GM12878 (cell line): Measurements from ENCODE around the gene FAM227A. TPM values are rescaled to one million over a fixed set of nuclear protein-coding genes. Genes with fewer than 3 reads are reported as not detected.

ENCODE experiments used
- ASH2L ChIP-seq: fragments of 300-600, 200-600 bp; sonication (generic); IDR thresholded peaks from 2 replicates; pipeline ENCODE4 v1.6.1; 2017; ENCODE audit warnings: low read depth, mild to moderate bottlenecking, borderline replicate concordance
- CREB1 ChIP-seq: IDR thresholded peaks from 2 replicates; pipeline ENCODE4 v1.6.1; 2012; ENCODE audit warnings: low read depth, mild to moderate bottlenecking, inconsistent platforms
- EED ChIP-seq: sonication (generic); IDR thresholded peaks from 2 replicates; pipeline ENCODE4 v1.6.1; 2016; ENCODE audit warnings: antibody characterized with exemption, low read depth
- ETV6 ChIP-seq, 2 experiments: fragments of 450-650 bp in 1 of 2; IDR thresholded peaks in 1 of 2; conservative IDR thresholded peaks in 1 of 2; 2 replicates each; pipeline ENCODE4 v1.6.1; 2014; ENCODE audit warnings: antibody characterized with exemption in 1 of 2, borderline replicate concordance in 1 of 2, low read depth in 1 of 2, mild to moderate bottlenecking in 1 of 2, moderate library complexity in 1 of 2
- HCFC1 ChIP-seq: fragments of 150-350 bp; IDR thresholded peaks from 2 replicates; pipeline ENCODE4 v1.6.1; 2014; ENCODE audit warnings: low read length
- HDGF ChIP-seq: fragments of 450-650 bp; IDR thresholded peaks from 2 replicates; pipeline ENCODE4 v1.6.1; 2016; ENCODE audit warnings: antibody characterized with exemption
- IRF5 ChIP-seq: fragments of 450-650 bp; IDR thresholded peaks from 2 replicates; pipeline ENCODE4 v1.6.1; 2017; ENCODE audit warnings: borderline replicate concordance
- KDM1A ChIP-seq: fragments of 200-600 bp; sonication (generic); IDR thresholded peaks from 2 replicates; pipeline ENCODE4 v1.6.1; 2016; ENCODE audit warnings: borderline replicate concordance
- MAX ChIP-seq: IDR thresholded peaks from 2 replicates; pipeline ENCODE4 v1.6.1; 2012; ENCODE audit warnings: low read depth, low read length, improper control_type of control experiment
- MEF2A ChIP-seq: IDR thresholded peaks from 2 replicates; pipeline ENCODE4 v1.6.1; 2011; ENCODE audit warnings: low read depth, mild to moderate bottlenecking, low read length, moderate library complexity; ENCODE audit not compliant: insufficient read depth
- MXI1 ChIP-seq: fragments of 150-350 bp; IDR thresholded peaks from 2 replicates; pipeline ENCODE4 v1.6.1; 2011; ENCODE audit warnings: low read depth, mild to moderate bottlenecking, inconsistent platforms, low read length, improper control_type of control experiment
- POLR2A ChIP-seq: IDR thresholded peaks from 2 replicates; pipeline ENCODE4 v1.6.1; 2011; ENCODE audit warnings: low read depth, mild to moderate bottlenecking, low read length
- RAD51 ChIP-seq: fragments of 450-650 bp; IDR thresholded peaks from 2 replicates; pipeline ENCODE4 v1.6.1; 2016; ENCODE audit warnings: moderate library complexity, mild to moderate bottlenecking, inconsistent platforms
- SIN3A ChIP-seq: IDR thresholded peaks from 2 replicates; pipeline ENCODE4 v1.6.1; 2012; ENCODE audit warnings: low read depth, low read length, improper control_type of control experiment
- SKIL ChIP-seq: fragments of 450-650 bp; IDR thresholded peaks from 2 replicates; pipeline ENCODE4 v1.6.1; 2017; ENCODE audit warnings: mild to moderate bottlenecking, low read depth, inconsistent platforms; ENCODE audit not compliant: poor library complexity, severe bottlenecking
- SREBF2 ChIP-seq: IDR thresholded peaks from 2 replicates; pipeline ENCODE4 v1.6.1; 2012; ENCODE audit warnings: mild to moderate bottlenecking, low read length
- STAT3 ChIP-seq: IDR thresholded peaks from 2 replicates; pipeline ENCODE4 v1.6.1; 2011; ENCODE audit warnings: low read depth, low read length, improper control_type of control experiment
- YY1 ChIP-seq: IDR thresholded peaks from 2 replicates; pipeline ENCODE4 v1.6.1; 2011; ENCODE audit warnings: low read depth, mild to moderate bottlenecking, low read length
- ZBED1 ChIP-seq: IDR thresholded peaks from 2 replicates; pipeline ENCODE4 v1.6.1; 2016; ENCODE audit warnings: borderline replicate concordance
- ZBTB40 ChIP-seq: fragments of 450-650 bp; IDR thresholded peaks from 2 replicates; pipeline ENCODE4 v1.6.1; 2016; ENCODE audit warnings: mild to moderate bottlenecking, moderate library complexity, borderline replicate concordance
- ZNF622 ChIP-seq: fragments of 450-650 bp; IDR thresholded peaks from 2 replicates; pipeline ENCODE4 v1.6.1; 2017; ENCODE audit warnings: mild to moderate bottlenecking, inconsistent platforms
- ZZZ3 ChIP-seq: IDR thresholded peaks from 2 replicates; pipeline ENCODE4 v1.6.1; 2011; ENCODE audit warnings: low read depth; ENCODE audit not compliant: control insufficient read depth, insufficient read length
- polyA plus RNA-seq, 11 experiments: library from polyadenylated mRNA; depleted of rRNA in 4 of 11; unstranded in 6 of 11; stranded (reverse) in 5 of 11; fragments of >200 nt; fragmentation: Nextera tagmentation in 4 of 11; fragmentation: Illumina TruSeq in 1 of 11; extraction: Ambion mirVana in 4 of 11; extraction: Trizol in 1 of 11; gene quantifications; 1 replicate in 1 of 11; 2 replicates in 10 of 11; pipeline versions ENCODE4 v1.2.1 to v1.2.3, GENCODE V29; 2011 to 2016; ENCODE audit warnings: inconsistent platforms in 2 of 11, missing spikeins in 2 of 11, low read depth in 1 of 11
- total RNA-seq, 4 experiments: library from RNA; depleted of rRNA in 3 of 4; stranded (reverse); fragments of >200 nt in 3 of 4; fragmentation: Illumina TruSeq in 1 of 4; extraction: Trizol in 1 of 4; gene quantifications; 2 replicates each; pipeline versions ENCODE4 v1.2.1 to v1.2.3, GENCODE V29; 2013 to 2021

FAM227A gene
- total and polyA plus RNA-seq, 10 of the 15 experiments (the other 5 are each of a cell fraction or from before 2014, with no cell fraction given): 0.02 to 0.59 (median 0.25) TPM

- no peak for TF ChIP-seq IRF5
- TF ChIP-seq EED: no peak; the same call in 1 of the 2 replicates
- TF ChIP-seq MAX: no peak; the same call in 1 of the 2 replicates
- TF ChIP-seq STAT3: 0 out of 2 replicates have a peak, but pooled peaks have one; percentile 52
- TF ChIP-seq RAD51: peak; percentile 81
- no peak for TF ChIP-seq ZZZ3
- peak; percentile 96 for TF ChIP-seq CREB1
- no peak for TF ChIP-seq SIN3A
- TF ChIP-seq ZBTB40: peak; percentile 56; the same call in 1 of the 2 replicates
- no peak for TF ChIP-seq ZBED1
- TF ChIP-seq HDGF: no peak; the same call in none of the 2 replicates
- no peak for TF ChIP-seq ZNF622
- TF ChIP-seq HCFC1: peak; percentile 20; the same call in 1 of the 2 replicates
- TF ChIP-seq MEF2A: no peak
- TF ChIP-seq KDM1A: no peak
- TF ChIP-seq POLR2A: peak; percentile 79
- TF ChIP-seq YY1: peak; percentile 97
- no peak for TF ChIP-seq ASH2L
- no peak for TF ChIP-seq ETV6 (conservative IDR thresholded peaks at IDR 0.05 in 1 of 2, IDR thresholded peaks at IDR 0.05 in 1 of 2; ENCODE audit: borderline replicate concordance in 1 of 2, low read depth in 1 of 2)
- peak; percentile 73; the same call in 1 of the 2 replicates for TF ChIP-seq MXI1
- 0 out of 2 replicates have a peak, but pooled peaks have one; percentile 27 for TF ChIP-seq SREBF2
- TF ChIP-seq SKIL: peak; percentile 59
These were observed 49.3 kb upstream of the FAM227A start, which contains the start of gene GTPBP1 (continued) for GRCh38 chr22:38705235-38706100.
